PC-9 (cell line): ENCODE results near the gene C3orf20. TPM values are rescaled to one million over a fixed set of nuclear protein-coding genes. Genes with fewer than 3 reads are reported as not detected.
A peak's percentile ranks its signal among the peaks of the same experiment; 100 is the strongest.

ENCODE experiments used
- BruUV-seq: library from RNA; stranded (reverse); fragments of 400-500 nt; replicated peaks from 2 replicates; lab custom pipeline; 2021; lab: Mats Ljungman, UMichigan
- CTCF ChIA-PET: fragments of 300-600 bp; sonication (Branson Sonifier 250); formaldehyde crosslinking; loops from one replicate; lab custom pipeline; 2022; ENCODE audit warnings: antibody characterized with exemption; lab: Charles Lee
- POLR2A ChIA-PET: fragments of 300-600 bp; sonication (Branson Sonifier 250); formaldehyde crosslinking; loops from one replicate; lab custom pipeline; 2022; ENCODE audit warnings: antibody characterized with exemption; ENCODE audit not compliant: unreplicated experiment; lab: Charles Lee
- DNase-seq, 2 experiments: peaks; one replicate each; pipeline versions ENCODE4 v3.0.0 to v3.0.0-alpha.2; 2015 to 2022; ENCODE audit warnings: mixed read lengths in 1 of 2
- H2AFZ ChIP-seq: fragments of 200-600 bp; sonication (generic); 2 replicates; pipeline ENCODE4 v1.8.1; 2017; ENCODE audit warnings: antibody characterized with exemption
- H3F3A ChIP-seq: fragments of 200-600 bp; sonication (generic); 2 replicates; pipeline ENCODE4 v1.8.1; 2017; ENCODE audit warnings: antibody characterized with exemption, mild to moderate bottlenecking, low read depth; ENCODE audit not compliant: insufficient read depth
- H3K27ac ChIP-seq: fragments of 200-600 bp; sonication (generic); 2 replicates; pipeline ENCODE4 v1.6.1; 2016; ENCODE audit warnings: mixed run types
- H3K27me3 ChIP-seq: fragments of 200-600 bp; sonication (generic); 2 replicates; pipeline ENCODE4 v1.6.1; 2016; ENCODE audit warnings: low read depth, mixed run types; ENCODE audit not compliant: insufficient read depth
- H3K36me3 ChIP-seq: fragments of 200-600 bp; sonication (generic); 2 replicates; pipeline ENCODE4 v1.6.1; 2016; ENCODE audit warnings: low read depth, mixed run types
- H3K4me1 ChIP-seq: fragments of 200-600 bp; sonication (generic); replicated peaks from 2 replicates; pipeline ENCODE4 v1.6.1; 2016; ENCODE audit warnings: mixed run types; ENCODE audit not compliant: insufficient read depth
- H3K4me2 ChIP-seq: fragments of 200-600 bp; sonication (generic); 2 replicates; pipeline ENCODE4 v1.6.1; 2017; ENCODE audit warnings: mixed run types
- H3K4me3 ChIP-seq: fragments of 200-600 bp; sonication (generic); 2 replicates; pipeline ENCODE4 v1.6.1; 2016; ENCODE audit warnings: mixed run types
- H3K79me2 ChIP-seq: fragments of 200-600 bp; sonication (generic); 2 replicates; pipeline ENCODE4 v1.6.1; 2017; ENCODE audit warnings: low read depth, mixed run types
- H3K9me2 ChIP-seq: fragments of 200-600 bp; sonication (generic); 2 replicates; pipeline ENCODE4 v1.8.1; 2017; ENCODE audit warnings: mild to moderate bottlenecking; ENCODE audit not compliant: insufficient read depth
- H3K9me3 ChIP-seq: fragments of 200-600 bp; sonication (generic); 2 replicates; pipeline ENCODE4 v1.8.1; 2016; ENCODE audit warnings: low read depth; ENCODE audit not compliant: insufficient read depth
- H4K20me1 ChIP-seq: fragments of 200-600 bp; sonication (generic); 2 replicates; pipeline ENCODE4 v1.8.1; 2017; ENCODE audit not compliant: insufficient read depth
- CTCF ChIP-seq: fragments of 200-600 bp; sonication (generic); conservative IDR thresholded peaks from 2 replicates; pipeline ENCODE4 v1.6.1; 2017; ENCODE audit warnings: mixed run types, antibody characterized with exemption, mild to moderate bottlenecking, moderate library complexity
- EZH2 ChIP-seq: fragments of 200-600 bp; sonication (generic); IDR thresholded peaks from 2 replicates; pipeline ENCODE4 v1.8.0; 2017; ENCODE audit warnings: antibody characterized with exemption, low read depth
- intact Hi-C: fragments of 100-400 bp; cut with micrococcal nuclease; formaldehyde crosslinking; loops from one replicate; pipeline ENCODE4 v1.10.0; 2022; ENCODE audit not compliant: unreplicated experiment
- total RNA-seq: library from RNA; stranded (reverse); gene quantifications from 2 replicates; pipeline ENCODE4 v1.2.3, GENCODE V29; 2021

The C3orf20 gene
- total RNA-seq, 1 experiment from 2014 or later: not detected

DNA sequence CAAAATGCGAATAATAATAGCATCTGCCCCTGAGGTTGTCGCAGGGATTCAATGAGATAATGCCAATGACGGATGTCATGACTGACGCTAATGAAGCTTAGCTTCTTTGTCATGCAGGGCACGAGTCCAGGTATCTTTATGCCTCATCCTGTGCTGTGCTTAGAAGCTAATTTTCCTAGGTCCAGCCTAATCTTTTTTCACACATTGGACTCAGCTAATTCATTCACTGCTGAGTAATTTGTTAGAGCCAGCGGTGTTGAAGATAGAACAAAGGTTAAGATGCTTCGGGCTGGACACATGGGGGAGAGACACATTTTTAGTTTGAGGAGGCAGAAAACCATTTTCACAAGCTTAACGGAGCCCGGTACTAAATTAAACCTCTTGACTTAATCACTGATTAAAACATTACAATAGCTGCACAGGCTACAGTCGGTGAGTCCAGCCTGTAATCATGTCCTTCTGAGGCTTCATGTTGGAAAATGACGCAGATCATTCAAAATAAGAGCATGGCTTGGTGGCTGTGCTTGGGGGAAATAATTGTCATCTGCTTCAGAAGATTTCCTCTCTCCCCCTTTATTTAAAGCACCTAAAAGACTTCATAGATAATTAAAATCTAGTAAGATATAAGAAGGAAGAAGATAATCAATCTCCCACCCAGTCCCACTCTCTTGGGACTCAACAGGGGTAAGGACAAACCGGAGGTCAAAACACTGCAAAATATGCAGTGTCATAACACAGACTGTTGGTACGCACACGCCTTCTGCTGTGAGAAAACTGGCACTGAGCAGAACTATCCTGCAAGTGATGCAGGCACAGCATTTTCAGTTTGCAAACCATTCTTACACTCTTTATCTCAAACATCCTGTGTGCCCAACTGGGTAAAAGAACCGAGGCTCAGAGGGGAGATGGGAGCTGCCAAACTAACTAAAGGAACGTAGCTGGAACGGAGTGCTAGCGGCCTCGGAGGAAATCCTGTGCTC, 26.7 kb upstream of the C3orf20 start:
- no TSS peak for BruUV-seq
- no peak overlapping the region for H3K27ac ChIP-seq
- no peaks in the 10 kb centered on the region for H3K9me2 ChIP-seq
- ChIA-PET CTCF (no interaction called here), POLR2A (interaction anchor here (0.7 kb wide), 1 partner anchor 598 kb away, joined by 3 read pairs; no protein-coding TSS in a partner anchor)
- H3K79me2 ChIP-seq: peaks cover 25% of the 10 kb centered on the region
- H3K4me1 ChIP-seq: peaks cover 15% of the 10 kb centered on the region
- no peak overlapping the region for H3K4me3 ChIP-seq
- no peaks in the 10 kb centered on the region for H3K36me3 ChIP-seq
- intact Hi-C loops: no loop called here
- no peak overlapping the region for H3K4me2 ChIP-seq
- no peak for TF ChIP-seq EZH2
- no peak for TF ChIP-seq CTCF
- H3F3A ChIP-seq: peaks cover 10% of the 10 kb centered on the region
- H3K27me3 ChIP-seq: peaks cover 15% of the 10 kb centered on the region; the same call in 1 of the 2 replicates
- H3K9me3 ChIP-seq: no peaks in the 10 kb centered on the region
- no peaks in the 10 kb centered on the region for H4K20me1 ChIP-seq
- no peak for DNase-seq
- no peak overlapping the region for H2AFZ ChIP-seq

DNA sequence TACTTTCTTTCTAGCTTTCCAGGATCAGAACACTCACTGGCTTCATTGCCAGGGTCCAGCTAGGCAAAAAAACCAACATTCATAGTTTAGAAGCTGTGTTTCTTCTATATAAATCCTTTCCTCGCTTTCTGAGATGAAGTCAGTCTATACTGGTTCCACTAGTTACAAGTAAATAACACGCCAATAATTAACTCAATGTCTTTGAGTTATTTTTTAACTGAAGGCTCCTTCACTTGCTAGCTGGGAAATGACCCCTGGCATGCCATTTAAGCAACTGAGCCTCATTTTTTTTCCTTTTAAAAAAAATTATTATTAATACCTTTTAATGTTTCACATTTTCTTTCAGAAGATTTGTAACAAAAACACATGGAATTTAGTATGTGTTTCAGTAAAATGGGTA, 25.5 kb upstream of the C3orf20 start:
- no peak overlapping the region for H3K4me2 ChIP-seq
- intact Hi-C loops: no loop called here
- H3K79me2 ChIP-seq: peaks cover 37% of the 10 kb centered on the region
- ChIA-PET CTCF (no interaction called here), POLR2A (no interaction called here)
- H3K27me3 ChIP-seq: peaks cover 4% of the 10 kb centered on the region; the same call in 1 of the 2 replicates
- H2AFZ ChIP-seq: no peak overlapping the region
- TF ChIP-seq EZH2: no peak
- TF ChIP-seq CTCF: no peak
- H3K9me3 ChIP-seq: no peaks in the 10 kb centered on the region
- H3K27ac ChIP-seq: no peak overlapping the region
- H3F3A ChIP-seq: peaks cover 10% of the 10 kb centered on the region
- no peak for DNase-seq
- H3K36me3 ChIP-seq: peaks cover 7% of the 10 kb centered on the region; the same call in 1 of the 2 replicates
- no peak overlapping the region for H3K4me3 ChIP-seq
- H3K9me2 ChIP-seq: no peaks in the 10 kb centered on the region
- no TSS peak for BruUV-seq
- H3K4me1 ChIP-seq: peaks cover 19% of the 10 kb centered on the region
- peaks cover 7% of the 10 kb centered on the region; the same call in 1 of the 2 replicates for H4K20me1 ChIP-seq

DNA sequence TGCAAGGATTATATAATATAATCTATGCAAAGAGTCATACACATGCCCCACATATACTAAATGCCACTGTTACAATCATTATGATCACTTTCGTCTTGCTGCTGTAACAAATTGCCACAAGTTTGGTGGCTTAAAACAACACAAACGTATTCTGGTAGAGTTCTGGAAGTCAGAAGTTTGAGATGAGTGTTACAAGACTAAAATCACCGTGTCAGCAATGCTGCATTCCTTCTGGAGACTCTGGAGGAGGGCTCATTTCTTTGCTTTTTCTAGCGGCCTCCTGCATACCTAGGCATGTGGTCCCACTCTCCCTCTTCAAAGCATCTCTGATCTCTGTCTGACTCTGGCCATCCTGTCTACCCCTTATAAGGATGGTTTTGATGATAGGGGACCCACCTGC, 24.7 kb upstream of the C3orf20 start:
- BruUV-seq: no TSS peak
- TF ChIP-seq EZH2: no peak
- no peak for TF ChIP-seq CTCF
- ChIA-PET POLR2A (no interaction called here), CTCF (interaction anchor here (0.7 kb wide), 1 partner anchor 192 kb away, joined by 7 read pairs; no protein-coding TSS in a partner anchor)
- intact Hi-C loops: loop anchor here (5.0 kb wide), 1 partner anchor 473 kb away; the partner anchor contains the start of genes LSM3 and XPC
- DNase-seq: no peak
- Histone ChIP-seq H3K9me2 (no peaks in the 10 kb centered on the region), H3K36me3 (peaks cover 12% of the 10 kb centered on the region; the same call in 1 of the 2 replicates), H2AFZ (no peak overlapping the region), H3F3A (peaks cover 10% of the 10 kb centered on the region), H3K27me3 (0 out of 2 replicates have a peak, but pooled peaks cover 1% of the 10 kb centered on the region), H3K4me2 (peak overlapping the region; percentile 93), H3K27ac (no peak overlapping the region), H3K4me3 (peak overlapping the region; percentile 95), H3K4me1 (peaks cover 19% of the 10 kb centered on the region), H4K20me1 (peaks cover 7% of the 10 kb centered on the region; the same call in 1 of the 2 replicates), H3K9me3 (no peaks in the 10 kb centered on the region), H3K79me2 (peaks cover 37% of the 10 kb centered on the region)
